A549 (cell line): Measurements from ENCODE around the gene SPAG4.

Source experiments
- CHD4 ChIP-seq: fragments of 200-600 bp; sonication (generic); IDR thresholded peaks from 2 replicates; pipeline ENCODE4 v1.6.1; 2016; ENCODE audit warnings: antibody characterized with exemption, mild to moderate bottlenecking, borderline replicate concordance
- CTCF ChIP-seq: fragments of >200 bp; sonication (Bioruptor Twin); formaldehyde crosslinking; IDR thresholded peaks from 3 replicates; pipeline ENCODE4 v1.5.1; 2016
- KDM1A ChIP-seq: fragments of 200-600 bp; sonication (generic); IDR thresholded peaks from 2 replicates; pipeline ENCODE4 v1.6.1; 2016; ENCODE audit warnings: low read depth, mild to moderate bottlenecking
- MAZ ChIP-seq: fragments of 150-350 bp; IDR thresholded peaks from 2 replicates; pipeline ENCODE4 v1.6.1; 2014; ENCODE audit warnings: antibody characterized with exemption, low read depth, low read length, borderline replicate concordance
- PBX3 ChIP-seq: IDR thresholded peaks from 2 replicates; pipeline ENCODE4 v1.6.1; 2012
- RAD21 ChIP-seq, 2 experiments: fragments of >200 bp in 1 of 2; sonication (Bioruptor Twin) in 1 of 2; formaldehyde crosslinking in 1 of 2; IDR thresholded peaks in 1 of 2; conservative IDR thresholded peaks in 1 of 2; 2 replicates in 1 of 2; 3 replicates in 1 of 2; pipeline ENCODE4 v1.6.1; 2012 to 2018; ENCODE audit warnings: inconsistent platforms in 1 of 2
- RCOR1 ChIP-seq: fragments of 150-350 bp; IDR thresholded peaks from 2 replicates; pipeline ENCODE4 v1.6.1; 2014; ENCODE audit warnings: antibody characterized with exemption, low read length, low read depth
- SREBF2 ChIP-seq: fragments of 450-650 bp; IDR thresholded peaks from 2 replicates; pipeline ENCODE4 v1.6.1; 2014; ENCODE audit warnings: mild to moderate bottlenecking, moderate library complexity

DNA sequence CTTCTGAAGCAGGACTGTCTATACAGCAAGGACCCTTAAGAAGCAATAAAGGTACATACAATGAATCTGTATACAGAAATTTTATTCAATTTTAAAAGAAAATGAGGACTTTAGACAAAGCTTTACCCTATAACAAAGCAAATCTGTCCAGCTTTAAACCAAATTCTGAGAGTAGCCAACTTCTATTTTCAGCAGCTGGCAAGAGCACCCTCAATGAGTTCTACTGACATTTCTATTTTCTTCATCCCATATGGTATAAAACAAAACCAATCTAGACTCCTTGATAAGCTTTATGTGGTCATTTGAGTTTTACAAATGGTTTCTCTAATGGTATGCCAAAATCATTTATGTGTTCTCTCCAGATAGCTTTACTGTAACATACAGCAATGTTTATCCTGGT lies 36.3 kb downstream of the SPAG4 start:
- TF ChIP-seq CTCF, result no peak
- TF ChIP-seq PBX3, result no peak
- TF ChIP-seq KDM1A, result no peak
- no peak for TF ChIP-seq RAD21 (conservative IDR thresholded peaks at IDR 0.05 in 1 of 2, IDR thresholded peaks at IDR 0.05 in 1 of 2)
- no peak for TF ChIP-seq MAZ
- TF ChIP-seq SREBF2, result no peak
- TF ChIP-seq RCOR1, result no peak
- no peak for TF ChIP-seq CHD4
